ENCODE results near the gene LMAN1L.

DNA sequence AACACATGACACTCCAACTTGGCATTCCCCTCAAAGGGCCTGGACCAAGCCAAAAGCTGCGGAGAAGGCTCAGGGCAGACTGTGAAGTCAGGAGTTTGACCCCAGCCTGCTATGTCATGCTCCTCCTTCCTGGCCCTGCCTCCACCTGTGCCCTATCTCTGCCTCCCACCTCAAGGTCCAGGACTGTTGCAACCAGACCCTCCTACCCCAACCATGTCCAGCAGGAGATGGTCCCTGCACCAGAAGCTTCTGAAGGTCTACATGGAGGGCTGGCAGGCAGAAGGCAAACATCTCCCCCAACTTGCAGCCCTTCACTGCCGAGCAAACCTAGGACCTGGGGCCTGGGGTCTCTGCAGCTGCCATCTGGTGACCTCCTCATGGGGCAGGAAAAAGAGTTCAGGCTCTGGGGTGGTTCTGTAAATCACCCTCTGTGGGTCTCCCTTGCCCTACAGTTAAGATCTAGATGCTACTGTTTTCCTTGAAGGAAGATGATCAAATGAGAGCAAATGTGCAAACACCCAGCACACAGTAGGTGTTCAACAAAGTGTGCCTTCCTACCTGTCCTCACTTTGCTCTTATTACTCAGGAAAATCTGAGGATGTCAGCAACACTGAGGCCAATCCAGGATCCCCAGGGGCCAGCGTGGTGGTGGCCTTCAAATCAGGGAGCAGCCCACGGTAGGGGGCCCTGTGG, 42.3 kb upstream of the LMAN1L start:
- TF ChIP-seq, protein P1, sequence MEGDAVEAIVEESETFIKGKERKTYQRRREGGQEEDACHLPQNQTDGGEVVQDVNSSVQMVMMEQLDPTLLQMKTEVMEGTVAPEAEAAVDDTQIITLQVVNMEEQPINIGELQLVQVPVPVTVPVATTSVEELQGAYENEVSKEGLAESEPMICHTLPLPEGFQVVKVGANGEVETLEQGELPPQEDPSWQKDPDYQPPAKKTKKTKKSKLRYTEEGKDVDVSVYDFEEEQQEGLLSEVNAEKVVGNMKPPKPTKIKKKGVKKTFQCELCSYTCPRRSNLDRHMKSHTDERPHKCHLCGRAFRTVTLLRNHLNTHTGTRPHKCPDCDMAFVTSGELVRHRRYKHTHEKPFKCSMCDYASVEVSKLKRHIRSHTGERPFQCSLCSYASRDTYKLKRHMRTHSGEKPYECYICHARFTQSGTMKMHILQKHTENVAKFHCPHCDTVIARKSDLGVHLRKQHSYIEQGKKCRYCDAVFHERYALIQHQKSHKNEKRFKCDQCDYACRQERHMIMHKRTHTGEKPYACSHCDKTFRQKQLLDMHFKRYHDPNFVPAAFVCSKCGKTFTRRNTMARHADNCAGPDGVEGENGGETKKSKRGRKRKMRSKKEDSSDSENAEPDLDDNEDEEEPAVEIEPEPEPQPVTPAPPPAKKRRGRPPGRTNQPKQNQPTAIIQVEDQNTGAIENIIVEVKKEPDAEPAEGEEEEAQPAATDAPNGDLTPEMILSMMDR (IDR thresholded peaks at IDR 0.05): no peak
- no peak for TF ChIP-seq ZFX (IDR thresholded peaks at IDR 0.05; ENCODE audit: borderline replicate concordance)
